ENCODE measurements around the gene TMEM106A.
"Not testable (repeated sequence)": the region's sequence is repeated elsewhere in the genome, so short reads cannot be mapped to it uniquely, and the experiment has no call there.

The TMEM106A gene, protein sequence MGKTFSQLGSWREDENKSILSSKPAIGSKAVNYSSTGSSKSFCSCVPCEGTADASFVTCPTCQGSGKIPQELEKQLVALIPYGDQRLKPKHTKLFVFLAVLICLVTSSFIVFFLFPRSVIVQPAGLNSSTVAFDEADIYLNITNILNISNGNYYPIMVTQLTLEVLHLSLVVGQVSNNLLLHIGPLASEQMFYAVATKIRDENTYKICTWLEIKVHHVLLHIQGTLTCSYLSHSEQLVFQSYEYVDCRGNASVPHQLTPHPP

DNA sequence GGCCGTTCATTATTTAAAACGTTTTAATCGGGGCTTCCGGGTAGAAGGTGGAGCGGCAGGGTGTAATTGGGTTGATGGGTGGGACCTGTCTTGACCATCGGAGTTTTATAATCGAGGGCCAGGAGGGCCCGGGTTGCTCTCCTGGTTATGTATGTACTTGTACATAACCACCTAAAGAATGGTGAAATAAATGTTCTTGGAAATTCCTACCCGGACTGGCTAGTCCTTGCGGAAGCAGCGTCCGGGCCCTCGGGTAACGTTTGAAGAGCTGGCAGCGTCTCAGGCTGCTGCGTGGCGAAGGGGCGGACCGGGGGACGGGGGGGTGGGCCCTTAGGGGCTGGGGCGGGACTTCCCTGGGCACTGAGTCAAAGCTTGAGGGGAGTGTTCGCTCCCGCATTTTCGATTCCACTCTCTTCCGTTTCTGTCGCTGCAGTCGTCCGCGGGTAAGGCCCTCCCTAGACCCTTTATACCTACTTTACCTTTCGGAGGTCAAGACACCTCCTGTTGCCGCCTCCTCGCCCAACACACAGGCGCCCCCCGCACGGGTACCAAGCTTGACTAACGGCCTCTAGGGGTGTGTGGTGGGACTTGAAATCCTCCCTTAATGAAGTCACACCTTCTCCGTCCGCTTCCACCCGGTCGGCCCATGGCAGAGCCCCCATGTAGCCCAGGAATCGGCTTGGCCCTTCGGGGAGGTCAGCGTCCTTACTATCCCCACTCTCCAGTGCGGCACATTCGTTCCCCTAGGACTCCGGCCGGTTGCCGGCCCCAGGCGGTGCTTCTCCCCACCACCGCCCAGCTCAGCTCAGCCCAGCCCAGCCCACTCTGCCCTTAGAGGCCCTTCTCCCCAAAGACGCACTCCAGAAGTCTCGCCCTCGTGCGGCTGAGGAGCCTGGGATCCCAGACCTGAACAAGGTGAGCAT, at the start of gene TMEM106A:
TMEM106A (plus strand) TSS at position 396 of the 923 bp plus-strand sequence. CDS start 1,167 bp downstream, outside the sequence.
- TF ChIP-seq, protein P1, sequence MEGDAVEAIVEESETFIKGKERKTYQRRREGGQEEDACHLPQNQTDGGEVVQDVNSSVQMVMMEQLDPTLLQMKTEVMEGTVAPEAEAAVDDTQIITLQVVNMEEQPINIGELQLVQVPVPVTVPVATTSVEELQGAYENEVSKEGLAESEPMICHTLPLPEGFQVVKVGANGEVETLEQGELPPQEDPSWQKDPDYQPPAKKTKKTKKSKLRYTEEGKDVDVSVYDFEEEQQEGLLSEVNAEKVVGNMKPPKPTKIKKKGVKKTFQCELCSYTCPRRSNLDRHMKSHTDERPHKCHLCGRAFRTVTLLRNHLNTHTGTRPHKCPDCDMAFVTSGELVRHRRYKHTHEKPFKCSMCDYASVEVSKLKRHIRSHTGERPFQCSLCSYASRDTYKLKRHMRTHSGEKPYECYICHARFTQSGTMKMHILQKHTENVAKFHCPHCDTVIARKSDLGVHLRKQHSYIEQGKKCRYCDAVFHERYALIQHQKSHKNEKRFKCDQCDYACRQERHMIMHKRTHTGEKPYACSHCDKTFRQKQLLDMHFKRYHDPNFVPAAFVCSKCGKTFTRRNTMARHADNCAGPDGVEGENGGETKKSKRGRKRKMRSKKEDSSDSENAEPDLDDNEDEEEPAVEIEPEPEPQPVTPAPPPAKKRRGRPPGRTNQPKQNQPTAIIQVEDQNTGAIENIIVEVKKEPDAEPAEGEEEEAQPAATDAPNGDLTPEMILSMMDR (IDR thresholded peaks at IDR 0.05): no peak
- DNase-seq (ENCODE audit: low spot score): peak; percentile 89
- Histone ChIP-seq H3K4me3 (peak within 1 kb of the TSS; percentile 70), H3K27ac (peak within 1 kb of the TSS; percentile 77 to 80)

DNA sequence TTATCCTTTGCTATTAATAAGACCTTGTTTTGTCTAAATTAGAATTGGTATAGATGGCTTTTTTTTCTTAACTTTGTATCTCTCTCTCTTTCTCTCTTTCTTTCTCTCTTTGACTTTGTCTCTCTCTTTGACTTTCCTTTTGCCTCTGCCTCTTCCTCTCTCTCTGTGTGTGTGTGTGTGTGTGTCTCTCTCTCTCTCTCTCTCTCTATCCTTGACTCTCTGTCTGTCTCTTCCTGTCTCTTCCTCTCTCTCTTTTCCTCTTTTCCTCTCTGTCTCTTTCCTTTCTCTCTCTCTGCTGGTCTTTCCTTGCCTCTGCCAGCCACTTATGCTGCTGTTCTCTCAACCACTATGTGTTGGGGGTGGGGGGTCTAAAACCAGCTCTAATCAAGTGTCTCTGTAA, 45.7 kb upstream of the TMEM106A start:
- H3K4me3 ChIP-seq; H3K27ac ChIP-seq; DNase-seq (ENCODE audit: low spot score): not testable (repeated sequence)

DNA sequence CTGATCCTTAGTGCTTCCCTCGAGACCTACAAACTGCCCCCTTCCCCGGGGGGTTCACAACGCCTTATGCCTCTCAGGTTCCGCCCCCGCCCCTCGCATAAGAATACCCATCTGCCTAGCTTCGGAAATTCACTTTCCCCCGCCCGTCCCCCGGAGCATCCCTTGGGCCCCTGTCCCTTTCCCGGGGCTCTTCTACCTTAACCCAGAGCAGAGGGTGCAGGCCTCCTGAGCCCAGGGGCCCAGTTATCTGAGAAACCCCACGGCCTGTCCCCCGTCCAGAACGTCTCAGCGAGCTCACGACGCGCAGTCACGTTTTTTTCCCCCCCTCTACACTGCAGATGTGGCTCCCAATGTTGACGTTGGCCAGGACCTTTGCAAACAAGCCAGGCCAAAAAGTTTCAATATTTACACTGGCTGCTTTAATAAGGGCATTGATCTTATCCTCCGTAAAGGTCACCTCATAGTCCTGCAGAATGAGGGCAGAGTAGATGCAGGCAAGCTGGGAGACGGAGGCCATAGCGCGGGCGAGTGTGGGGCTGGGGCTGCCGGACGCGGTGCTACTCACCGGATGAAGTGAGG, 42.0 kb upstream of the TMEM106A start:
- DNase-seq (ENCODE audit: low spot score): peak; percentile 75
- TF ChIP-seq, protein P1 (IDR thresholded peaks at IDR 0.05): no peak
- Histone ChIP-seq H3K27ac (peak overlapping the region; percentile 98 to 99), H3K4me3 (peak overlapping the region; percentile 89)

DNA sequence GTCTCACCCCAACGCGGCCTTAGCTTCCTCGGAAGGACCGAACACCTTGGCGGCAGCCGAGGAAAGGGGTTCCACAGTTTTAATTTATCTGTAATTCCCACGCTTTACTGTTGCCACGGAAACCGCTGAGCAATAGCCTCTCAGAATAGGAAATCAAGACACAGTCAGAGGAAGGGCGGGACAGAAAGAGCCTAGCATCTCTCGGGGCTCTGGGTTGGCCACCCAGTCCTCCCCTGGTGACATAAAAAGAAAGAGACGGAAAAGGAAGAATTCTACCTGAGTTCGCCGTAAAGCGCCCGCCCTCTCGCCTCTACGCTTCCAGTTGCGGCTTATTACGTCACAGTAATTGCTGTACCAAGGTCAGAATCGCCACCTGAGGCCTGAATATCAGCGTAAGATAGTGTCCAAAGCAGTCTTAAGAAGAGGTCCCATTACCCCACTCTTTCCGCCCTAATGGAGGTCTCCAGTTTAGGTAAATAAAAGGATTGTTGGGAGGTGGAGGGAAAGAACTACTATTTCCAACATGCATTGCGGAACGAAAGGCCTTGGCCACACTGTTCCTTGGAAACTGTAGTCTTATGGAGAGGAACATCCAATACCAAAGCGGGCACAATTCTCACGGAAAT, 41.4 kb upstream of the TMEM106A start:
- H3K4me3 ChIP-seq: peak overlapping the region; percentile 89
- peak overlapping the region; percentile 98 to 99 for H3K27ac ChIP-seq
- TF ChIP-seq, protein P1 (IDR thresholded peaks at IDR 0.05): no peak
- DNase-seq (ENCODE audit: low spot score): peak; percentile 96

DNA sequence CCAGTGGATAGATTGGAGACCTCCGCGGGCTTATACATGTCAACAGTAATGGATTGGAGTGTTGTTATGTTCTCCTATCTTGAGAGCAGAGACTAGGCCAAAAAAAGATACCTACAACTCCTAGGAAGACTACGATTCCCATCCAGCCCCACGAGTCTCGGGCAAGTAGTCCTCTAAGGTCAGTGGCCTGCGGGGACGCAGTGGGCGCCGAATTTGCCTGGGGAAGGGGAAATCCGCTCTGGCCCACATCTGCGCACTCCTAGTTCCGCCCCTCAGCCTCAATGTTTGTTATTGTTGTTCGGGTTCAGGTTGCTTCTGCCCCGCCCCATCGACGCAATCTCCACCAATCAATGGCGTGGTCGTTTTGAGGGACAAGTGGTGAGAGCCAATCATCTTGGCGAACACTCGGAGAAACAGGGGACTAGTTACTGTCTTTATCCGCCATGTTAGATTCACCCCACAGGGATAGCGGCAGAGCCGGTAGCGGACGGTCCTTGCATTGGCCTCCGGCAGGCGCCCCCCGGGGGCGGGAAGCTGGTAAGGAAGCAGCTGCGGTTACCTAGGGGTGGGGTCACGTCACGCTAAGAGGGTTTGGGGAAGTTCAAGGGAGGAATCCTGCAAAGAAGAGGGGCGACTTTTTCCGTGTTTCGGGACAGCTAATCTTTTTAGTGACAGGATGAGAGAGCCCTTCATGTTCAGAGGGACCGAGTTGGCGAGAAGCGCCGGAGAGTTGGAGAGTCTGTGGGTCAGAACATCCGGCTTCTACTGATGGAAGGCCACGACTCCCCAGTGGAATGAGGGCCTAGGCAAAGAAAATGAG, 40.7 kb upstream of the TMEM106A start, which contains the start of gene NBR1:
NBR1 (plus strand) TSS at position 449 of the 820 bp plus-strand sequence. CDS start 4,586 bp downstream, outside the sequence.
- TF ChIP-seq, protein P1 (IDR thresholded peaks at IDR 0.05): no peak
- peak within 1 kb of the TSS; percentile 98 to 99 for H3K27ac ChIP-seq
- H3K4me3 ChIP-seq: peak within 1 kb of the TSS; percentile 89
- peak; percentile 96 for DNase-seq (ENCODE audit: low spot score)

DNA sequence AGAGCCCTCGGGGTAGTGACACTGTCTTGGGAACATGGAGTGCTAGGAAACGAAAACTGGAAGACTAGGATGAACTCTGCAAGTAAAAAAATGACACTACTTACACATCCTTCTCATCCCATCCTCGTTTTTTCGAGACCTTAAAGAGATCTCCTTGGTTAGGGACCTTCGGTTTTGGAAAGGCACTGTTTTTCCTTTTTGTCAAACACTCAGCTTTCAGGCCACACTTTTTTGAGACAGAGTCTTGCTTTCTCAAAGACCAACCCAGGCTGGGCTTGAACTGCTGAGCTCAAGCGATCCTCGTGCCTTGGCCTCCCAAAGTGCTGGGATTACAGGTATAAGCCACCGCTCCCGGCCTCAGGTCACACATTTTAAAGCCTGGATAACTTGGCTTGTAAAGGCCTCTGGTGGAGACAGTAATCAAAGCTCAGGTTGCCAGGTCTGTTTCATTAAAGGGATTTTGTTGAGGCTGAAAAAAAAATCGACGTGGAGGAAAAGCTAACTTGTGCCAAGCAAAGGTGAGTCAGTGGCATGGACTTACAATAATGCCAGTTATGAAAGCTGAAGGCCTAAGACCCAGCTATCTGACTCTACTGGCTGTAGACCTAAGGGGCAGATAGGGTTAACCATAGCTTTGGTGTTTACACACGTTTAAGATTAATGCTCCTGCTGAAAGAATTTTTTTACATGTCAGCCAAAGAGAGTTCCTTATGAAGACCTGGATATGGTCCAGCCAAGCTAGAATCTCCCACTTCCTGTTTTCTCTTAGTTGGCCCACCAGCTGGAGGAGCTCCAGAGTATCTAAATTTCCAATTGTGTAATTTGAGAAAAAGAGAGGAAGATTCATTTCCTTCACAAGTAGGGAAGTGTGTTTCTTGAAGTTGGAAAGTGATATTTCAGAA, 39.8 kb upstream of the TMEM106A start:
- TF ChIP-seq, protein P1 (IDR thresholded peaks at IDR 0.05): no peak
- H3K4me3 ChIP-seq: peak overlapping the region; percentile 89
- peak overlapping the region; percentile 98 to 99 for H3K27ac ChIP-seq
- peak; percentile 72 for DNase-seq (ENCODE audit: low spot score)
